Subcutaneous adipose tissue (tissue), 4 donors: ENCODE results near the gene KNDC1. TPM values are rescaled to one million over a fixed set of nuclear protein-coding genes. Genes with fewer than 3 reads are reported as not detected.

Source experiments
- total RNA-seq, 4 donors: library from RNA; depleted of rRNA; stranded (reverse); fragments of >200 nt; gene quantifications; one replicate each; pipeline ENCODE4 v1.1.0, GENCODE V29; 2016
- TF ChIP-seq, protein P1 (sequence below): fragments of 450-650 bp; IDR thresholded peaks from one replicate; pipeline ENCODE4 v1.5.1; 2016; ENCODE audit warnings: low read depth, mild to moderate bottlenecking, control low read depth, antibody characterized with exemption, moderate library complexity

Gene KNDC1
- total RNA-seq, 4 donors from 2014 or later: not detected

- TF ChIP-seq, protein P1, sequence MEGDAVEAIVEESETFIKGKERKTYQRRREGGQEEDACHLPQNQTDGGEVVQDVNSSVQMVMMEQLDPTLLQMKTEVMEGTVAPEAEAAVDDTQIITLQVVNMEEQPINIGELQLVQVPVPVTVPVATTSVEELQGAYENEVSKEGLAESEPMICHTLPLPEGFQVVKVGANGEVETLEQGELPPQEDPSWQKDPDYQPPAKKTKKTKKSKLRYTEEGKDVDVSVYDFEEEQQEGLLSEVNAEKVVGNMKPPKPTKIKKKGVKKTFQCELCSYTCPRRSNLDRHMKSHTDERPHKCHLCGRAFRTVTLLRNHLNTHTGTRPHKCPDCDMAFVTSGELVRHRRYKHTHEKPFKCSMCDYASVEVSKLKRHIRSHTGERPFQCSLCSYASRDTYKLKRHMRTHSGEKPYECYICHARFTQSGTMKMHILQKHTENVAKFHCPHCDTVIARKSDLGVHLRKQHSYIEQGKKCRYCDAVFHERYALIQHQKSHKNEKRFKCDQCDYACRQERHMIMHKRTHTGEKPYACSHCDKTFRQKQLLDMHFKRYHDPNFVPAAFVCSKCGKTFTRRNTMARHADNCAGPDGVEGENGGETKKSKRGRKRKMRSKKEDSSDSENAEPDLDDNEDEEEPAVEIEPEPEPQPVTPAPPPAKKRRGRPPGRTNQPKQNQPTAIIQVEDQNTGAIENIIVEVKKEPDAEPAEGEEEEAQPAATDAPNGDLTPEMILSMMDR: no peak
Measured at GRCh38 chr10:133226251-133226808, 66.3 kb downstream of the KNDC1 start.

GRCh38 chr10:133227256-133227655, 67.2 kb downstream of the KNDC1 start:
- TF ChIP-seq, protein P1: no peak

GRCh38 chr10:133229265-133230043, 69.4 kb downstream of the KNDC1 start:
- TF ChIP-seq, protein P1: no peak

DNA sequence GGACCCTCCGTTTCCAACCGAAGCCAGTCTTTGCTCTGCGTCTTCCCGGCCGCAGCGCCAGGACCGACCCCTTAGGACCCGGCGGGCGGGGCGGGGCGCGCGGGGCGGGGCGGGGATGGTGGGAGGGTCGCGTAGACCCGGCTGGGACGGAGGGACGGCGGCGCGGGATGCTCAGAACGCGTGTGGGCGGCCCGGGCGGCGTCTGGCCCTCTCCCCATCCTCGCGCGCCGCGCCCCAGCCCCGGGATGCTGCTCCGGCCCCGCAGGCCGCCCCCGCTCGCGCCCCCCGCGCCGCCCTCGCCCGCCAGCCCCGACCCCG, 70.0 kb downstream of the KNDC1 start, which contains the start of gene UTF1:
Gene UTF1 (plus strand): TSS at position 174 of the 318 bp plus-strand sequence. CDS start 72 bp downstream, at position 246.
- TF ChIP-seq, protein P1: no peak

DNA sequence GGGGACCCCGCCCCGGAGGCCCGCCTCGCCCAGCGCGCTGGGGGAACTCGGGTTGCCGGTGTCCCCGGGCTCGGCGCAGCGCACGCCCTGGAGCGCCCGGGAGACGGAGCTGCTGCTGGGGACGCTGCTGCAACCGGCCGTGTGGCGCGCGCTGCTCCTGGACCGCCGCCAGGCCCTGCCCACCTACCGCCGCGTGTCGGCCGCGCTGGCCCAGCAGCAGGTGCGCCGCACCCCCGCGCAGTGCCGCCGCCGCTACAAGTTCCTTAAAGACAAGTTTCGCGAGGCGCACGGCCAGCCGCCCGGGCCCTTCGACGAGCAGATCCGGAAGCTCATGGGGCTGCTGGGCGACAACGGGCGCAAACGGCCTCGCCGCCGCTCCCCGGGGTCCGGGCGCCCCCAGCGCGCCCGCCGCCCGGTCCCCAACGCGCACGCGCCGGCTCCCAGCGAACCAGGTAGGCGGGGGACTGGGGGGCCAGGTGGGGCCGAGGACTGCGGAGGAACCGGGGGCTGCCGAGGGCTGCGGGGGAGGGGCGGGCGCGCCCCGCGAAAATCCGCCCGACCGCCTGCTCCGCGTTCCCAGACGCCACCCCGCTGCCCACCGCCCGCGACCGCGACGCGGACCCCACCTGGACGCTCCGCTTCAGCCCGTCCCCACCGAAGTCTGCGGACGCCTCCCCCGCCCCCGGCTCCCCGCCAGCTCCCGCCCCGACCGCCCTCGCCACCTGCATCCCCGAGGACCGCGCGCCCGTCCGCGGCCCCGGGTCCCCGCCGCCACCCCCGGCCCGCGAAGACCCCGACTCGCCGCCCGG, 70.6 kb downstream of the KNDC1 start:
- TF ChIP-seq, protein P1: no peak

GRCh38 chr10:133231244-133231945, 71.4 kb downstream of the KNDC1 start:
- TF ChIP-seq, protein P1: no peak
